ENCODE measurements around the gene MLC1. TPM values are rescaled to one million over a fixed set of nuclear protein-coding genes. Genes with fewer than 3 reads are reported as not detected.

MLC1 gene
- total and polyA plus RNA-seq, 8 donors, result not detected

DNA sequence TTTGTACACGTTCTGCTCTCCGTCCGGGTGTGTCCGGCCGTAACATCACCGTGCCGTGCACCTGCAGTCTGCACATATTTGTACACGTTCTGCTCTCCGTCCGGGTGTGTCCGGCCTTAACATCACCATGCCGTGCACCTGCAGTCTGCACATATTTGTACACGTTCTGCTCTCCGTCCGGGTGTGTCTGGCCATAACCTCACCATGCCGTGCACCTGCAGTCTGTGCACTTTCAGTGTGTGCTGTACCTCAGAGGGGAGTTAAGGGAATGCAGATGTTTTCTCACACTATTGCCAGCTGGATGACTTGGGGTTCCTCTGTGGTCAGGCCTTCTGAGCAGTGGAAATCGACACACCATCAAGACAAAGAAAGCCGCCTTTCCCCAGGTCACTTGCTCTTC is 31.4 kb downstream of the MLC1 start:
- intact Hi-C loops (cut with DNase I; ENCODE audit: low total_unique reads), result no loop called here
- no peak for DNase-seq
- H3K27me3 ChIP-seq, result peaks cover 8 to 55% (median 11%) of the 10 kb centered on the region in 3 donors
- H3K4me1 ChIP-seq, result peaks cover 6 to 7% (median 7%) of the 10 kb centered on the region in 4 donors
- H3K27ac ChIP-seq, result no peak overlapping the region
- TF ChIP-seq, protein P1, sequence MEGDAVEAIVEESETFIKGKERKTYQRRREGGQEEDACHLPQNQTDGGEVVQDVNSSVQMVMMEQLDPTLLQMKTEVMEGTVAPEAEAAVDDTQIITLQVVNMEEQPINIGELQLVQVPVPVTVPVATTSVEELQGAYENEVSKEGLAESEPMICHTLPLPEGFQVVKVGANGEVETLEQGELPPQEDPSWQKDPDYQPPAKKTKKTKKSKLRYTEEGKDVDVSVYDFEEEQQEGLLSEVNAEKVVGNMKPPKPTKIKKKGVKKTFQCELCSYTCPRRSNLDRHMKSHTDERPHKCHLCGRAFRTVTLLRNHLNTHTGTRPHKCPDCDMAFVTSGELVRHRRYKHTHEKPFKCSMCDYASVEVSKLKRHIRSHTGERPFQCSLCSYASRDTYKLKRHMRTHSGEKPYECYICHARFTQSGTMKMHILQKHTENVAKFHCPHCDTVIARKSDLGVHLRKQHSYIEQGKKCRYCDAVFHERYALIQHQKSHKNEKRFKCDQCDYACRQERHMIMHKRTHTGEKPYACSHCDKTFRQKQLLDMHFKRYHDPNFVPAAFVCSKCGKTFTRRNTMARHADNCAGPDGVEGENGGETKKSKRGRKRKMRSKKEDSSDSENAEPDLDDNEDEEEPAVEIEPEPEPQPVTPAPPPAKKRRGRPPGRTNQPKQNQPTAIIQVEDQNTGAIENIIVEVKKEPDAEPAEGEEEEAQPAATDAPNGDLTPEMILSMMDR (IDR thresholded peaks at IDR 0.05), result no peak
- TF ChIP-seq POLR2AphosphoS5 (IDR thresholded peaks at IDR 0.05), result no peak
- TF ChIP-seq EP300 (IDR thresholded peaks at IDR 0.05), result no peak
- TF ChIP-seq POLR2A (IDR thresholded peaks at IDR 0.05), result no peak
- 56 to 86% (median 67%) methylated on average over 18 of the region's 18 CpGs for WGBS, 5 donors
- H3K4me3 ChIP-seq, result no peak overlapping the region
- no peaks in the 10 kb centered on the region for H3K36me3 ChIP-seq
- H3K9me3 ChIP-seq, result peaks cover 0 to 26% (median 15%) of the 10 kb centered on the region in 4 donors

- H3K36me3 ChIP-seq, result no peaks in the 10 kb centered on the region
- H3K27ac ChIP-seq, result no peak overlapping the region
- DNase-seq, result no peak
- H3K9me3 ChIP-seq, result peaks cover 0 to 26% (median 15%) of the 10 kb centered on the region in 4 donors
- TF ChIP-seq POLR2AphosphoS5 (IDR thresholded peaks at IDR 0.05), result no peak
- no peak for TF ChIP-seq EP300 (IDR thresholded peaks at IDR 0.05)
- TF ChIP-seq POLR2A (IDR thresholded peaks at IDR 0.05), result no peak
- TF ChIP-seq, protein P1 (IDR thresholded peaks at IDR 0.05), result no peak
- H3K27me3 ChIP-seq, result peaks cover 0 to 48% (median 0%) of the 10 kb centered on the region in 3 donors
- intact Hi-C loops (cut with DNase I; ENCODE audit: low total_unique reads), result no loop called here
- H3K4me3 ChIP-seq, result no peak overlapping the region
- no peaks in the 10 kb centered on the region for H3K4me1 ChIP-seq
- 87 to 92% (median 90%) methylated on average over 12 to 18 of the region's 18 CpGs for WGBS, 5 donors
Observed at GRCh38 chr22:50051930-50052329, 33.3 kb downstream of the MLC1 start.

GRCh38 chr22:50049299-50050195 is 35.7 kb downstream of the MLC1 start:
- Histone ChIP-seq H3K27ac (no peak overlapping the region), H3K9me3 (peaks cover 0 to 26% (median 15%) of the 10 kb centered on the region in 4 donors), H3K27me3 (peaks cover 0 to 57% (median 10%) of the 10 kb centered on the region in 3 donors), H3K4me1 (no peaks in the 10 kb centered on the region), H3K4me3 (no peak overlapping the region), H3K36me3 (no peaks in the 10 kb centered on the region)
- intact Hi-C loops (cut with DNase I; ENCODE audit: low total_unique reads), result no loop called here
- DNase-seq, result no peak
- 85 to 90% (median 86%) methylated on average over 32 to 36 of the region's 36 CpGs for WGBS, 5 donors
- TF ChIP-seq POLR2AphosphoS5 (IDR thresholded peaks at IDR 0.05) (no peak), POLR2A (IDR thresholded peaks at IDR 0.05) (no peak), EP300 (IDR thresholded peaks at IDR 0.05) (no peak)
- TF ChIP-seq, protein P1 (IDR thresholded peaks at IDR 0.05), result no peak

- peaks cover 0 to 20% (median 12%) of the 10 kb centered on the region in 4 donors for H3K9me3 ChIP-seq
- peaks cover 0 to 56% (median 14%) of the 10 kb centered on the region in 3 donors for H3K27me3 ChIP-seq
- DNase-seq, result no peak
- no peak overlapping the region for H3K27ac ChIP-seq
- TF ChIP-seq, protein P1 (IDR thresholded peaks at IDR 0.05), result no peak
- TF ChIP-seq EP300 (IDR thresholded peaks at IDR 0.05) (no peak), POLR2A (IDR thresholded peaks at IDR 0.05) (no peak)
- no peaks in the 10 kb centered on the region for H3K36me3 ChIP-seq
- H3K4me3 ChIP-seq, result no peak overlapping the region
- intact Hi-C loops (cut with DNase I; ENCODE audit: low total_unique reads), result no loop called here
- 81 to 89% (median 88%) methylated on average over 15 to 17 of the region's 17 CpGs for WGBS, 5 donors
- no peaks in the 10 kb centered on the region for H3K4me1 ChIP-seq
Observed at GRCh38 chr22:50048836-50049235, 36.4 kb downstream of the MLC1 start.

All from stomach (tissue), 9 donors.